GM10266 (cell line): Measurements from ENCODE around the gene ZIC5.

Source experiments
- DNase-seq: peaks from one replicate; pipeline ENCODE4 v3.0.0; 2012; ENCODE audit errors: extremely low spot score
- CTCF ChIP-seq: IDR thresholded peaks from 2 replicates; pipeline ENCODE4 v1.5.1; 2012; ENCODE audit warnings: mild to moderate bottlenecking, low read depth; ENCODE audit not compliant: control insufficient read depth, insufficient read depth; ENCODE audit errors: missing control alignments

ZIC5 gene

DNA sequence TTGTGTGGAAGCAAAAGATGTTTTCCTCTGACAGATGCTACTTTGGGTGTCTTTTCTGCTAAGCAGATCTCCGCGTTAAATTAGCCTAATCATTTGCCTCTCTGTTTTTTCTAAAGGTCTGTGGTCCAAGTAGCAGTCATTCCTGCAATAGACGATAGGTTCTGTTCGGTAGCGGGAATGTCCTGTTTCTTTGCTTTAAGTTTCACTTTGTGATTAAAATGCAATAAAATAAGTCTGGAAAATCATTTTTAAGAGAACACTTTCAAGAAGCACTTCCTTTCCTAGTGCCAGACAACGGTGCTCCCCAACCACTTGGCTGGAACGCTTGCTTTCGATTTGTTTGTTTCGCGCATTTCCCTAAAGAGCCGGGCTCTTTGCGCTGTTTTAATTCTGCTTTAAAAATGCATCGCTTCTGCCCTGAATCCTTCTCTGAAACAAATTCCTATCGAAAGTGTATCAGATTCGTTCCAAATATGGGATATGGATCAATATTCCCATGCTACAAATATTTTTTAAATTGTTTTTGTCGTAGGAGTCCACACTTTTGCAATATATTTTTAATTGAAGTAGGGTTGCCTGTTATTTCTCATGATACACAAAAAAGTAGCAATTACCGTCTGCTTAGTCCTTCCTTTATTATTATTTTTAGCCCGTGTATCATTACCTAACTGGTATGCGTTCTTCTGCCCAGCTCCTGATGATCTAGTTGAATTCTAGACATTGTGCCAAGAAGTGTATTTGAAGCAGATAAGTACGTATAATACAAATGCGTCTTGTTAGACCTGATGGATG lies 24.2 kb upstream of the ZIC5 start:
- TF ChIP-seq CTCF = no peak
- DNase-seq = peak; percentile 8

GRCh38 chr13:99995104-99995588 lies 23.6 kb upstream of the ZIC5 start:
- no peak for TF ChIP-seq CTCF
- no peak for DNase-seq

GRCh38 chr13:99994638-99995020 lies 23.1 kb upstream of the ZIC5 start:
- no peak for TF ChIP-seq CTCF
- no peak for DNase-seq

GRCh38 chr13:99993660-99994637 lies 22.4 kb upstream of the ZIC5 start:
- DNase-seq = peak; percentile 10
- no peak for TF ChIP-seq CTCF

- TF ChIP-seq CTCF = no peak
- no peak for DNase-seq
These were observed 21.4 kb upstream of the ZIC5 start for GRCh38 chr13:99992949-99993351.

GRCh38 chr13:99991828-99992775 lies 20.5 kb upstream of the ZIC5 start:
- TF ChIP-seq CTCF = no peak
- DNase-seq = no peak
